D721Med (cell line): Measurements from ENCODE around the gene DMBT1.

Source experiments
- DNase-seq: peaks from one replicate; pipeline ENCODE4 v3.0.0; 2011; ENCODE audit warnings: low spot score; ENCODE audit not compliant: insufficient read length
- FAIRE-seq: peaks from 2 replicates; lab custom pipeline; 2011; peaks lifted over from hg19 to GRCh38; lab: Jason Lieb, UNC
- TF ChIP-seq, protein P1 (sequence below): IDR thresholded peaks from 2 replicates; pipeline ENCODE4 v1.5.1; 2012; ENCODE audit warnings: mild to moderate bottlenecking, control low read depth; ENCODE audit not compliant: insufficient read depth; ENCODE audit errors: missing control alignments

DMBT1 gene

DNA sequence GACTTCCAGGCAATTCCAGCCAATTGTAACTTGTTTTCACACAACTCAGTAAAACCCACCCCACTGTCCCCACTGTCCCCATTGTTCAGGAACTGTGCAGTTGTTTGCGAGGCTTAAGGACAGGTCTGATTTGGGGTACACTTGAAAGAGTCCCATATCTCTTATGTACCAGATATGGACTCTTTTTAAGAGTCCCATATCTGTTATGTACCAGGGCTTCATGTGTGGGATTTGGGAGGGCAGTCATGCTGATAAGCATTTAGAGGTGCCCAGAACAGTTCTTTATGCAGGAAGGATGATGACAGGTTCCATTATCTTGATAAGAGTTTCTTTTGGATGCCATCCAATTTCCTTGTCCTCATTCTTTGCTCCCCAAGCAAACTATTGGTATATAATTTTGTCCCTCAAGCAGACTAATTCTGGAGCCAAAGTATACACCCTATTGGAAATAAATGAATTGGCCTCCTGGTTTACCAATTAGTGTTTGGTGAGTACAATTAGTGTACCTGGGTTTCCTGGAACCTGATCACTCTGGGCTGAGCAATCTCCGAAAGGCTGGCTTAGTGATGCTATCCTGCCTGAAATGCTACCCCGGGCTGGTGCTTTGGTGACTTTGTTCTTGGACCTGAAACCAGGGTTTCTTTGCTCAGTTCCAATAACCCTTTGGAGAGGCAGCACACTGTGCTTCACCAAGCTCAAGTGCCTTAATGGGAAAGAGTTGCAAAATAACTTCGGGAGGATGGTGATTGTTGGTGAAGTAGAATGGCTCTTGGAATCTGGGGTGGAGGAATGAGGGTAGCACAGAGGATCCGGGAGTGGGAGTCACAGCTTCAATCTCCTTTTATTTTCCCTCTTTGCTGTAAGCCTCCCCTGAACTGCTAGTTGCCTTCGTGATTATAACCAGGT, 6.2 kb upstream of the DMBT1 start:
- TF ChIP-seq, protein P1, sequence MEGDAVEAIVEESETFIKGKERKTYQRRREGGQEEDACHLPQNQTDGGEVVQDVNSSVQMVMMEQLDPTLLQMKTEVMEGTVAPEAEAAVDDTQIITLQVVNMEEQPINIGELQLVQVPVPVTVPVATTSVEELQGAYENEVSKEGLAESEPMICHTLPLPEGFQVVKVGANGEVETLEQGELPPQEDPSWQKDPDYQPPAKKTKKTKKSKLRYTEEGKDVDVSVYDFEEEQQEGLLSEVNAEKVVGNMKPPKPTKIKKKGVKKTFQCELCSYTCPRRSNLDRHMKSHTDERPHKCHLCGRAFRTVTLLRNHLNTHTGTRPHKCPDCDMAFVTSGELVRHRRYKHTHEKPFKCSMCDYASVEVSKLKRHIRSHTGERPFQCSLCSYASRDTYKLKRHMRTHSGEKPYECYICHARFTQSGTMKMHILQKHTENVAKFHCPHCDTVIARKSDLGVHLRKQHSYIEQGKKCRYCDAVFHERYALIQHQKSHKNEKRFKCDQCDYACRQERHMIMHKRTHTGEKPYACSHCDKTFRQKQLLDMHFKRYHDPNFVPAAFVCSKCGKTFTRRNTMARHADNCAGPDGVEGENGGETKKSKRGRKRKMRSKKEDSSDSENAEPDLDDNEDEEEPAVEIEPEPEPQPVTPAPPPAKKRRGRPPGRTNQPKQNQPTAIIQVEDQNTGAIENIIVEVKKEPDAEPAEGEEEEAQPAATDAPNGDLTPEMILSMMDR, result no peak
- no peak for DNase-seq
- no peak for FAIRE-seq

- TF ChIP-seq, protein P1, result no peak
- no peak for FAIRE-seq
- DNase-seq, result no peak
Measured at GRCh38 chr10:122555442-122555841, 5.1 kb upstream of the DMBT1 start.

- DNase-seq (no peak), FAIRE-seq (no peak)
- TF ChIP-seq, protein P1, result no peak
Measured at GRCh38 chr10:122557516-122557915, 3.0 kb upstream of the DMBT1 start.

GRCh38 chr10:122558452-122558851, 2.1 kb upstream of the DMBT1 start:
- TF ChIP-seq, protein P1, result no peak
- FAIRE-seq (no peak), DNase-seq (no peak)

- no peak for FAIRE-seq
- TF ChIP-seq, protein P1, result no peak
- DNase-seq, result no peak
Measured at GRCh38 chr10:122559228-122559627, 1.3 kb upstream of the DMBT1 start.

- DNase-seq (no peak), FAIRE-seq (no peak)
- TF ChIP-seq, protein P1, result no peak
Measured at GRCh38 chr10:122561212-122561611, 658 bp downstream of the DMBT1 start.

DNA sequence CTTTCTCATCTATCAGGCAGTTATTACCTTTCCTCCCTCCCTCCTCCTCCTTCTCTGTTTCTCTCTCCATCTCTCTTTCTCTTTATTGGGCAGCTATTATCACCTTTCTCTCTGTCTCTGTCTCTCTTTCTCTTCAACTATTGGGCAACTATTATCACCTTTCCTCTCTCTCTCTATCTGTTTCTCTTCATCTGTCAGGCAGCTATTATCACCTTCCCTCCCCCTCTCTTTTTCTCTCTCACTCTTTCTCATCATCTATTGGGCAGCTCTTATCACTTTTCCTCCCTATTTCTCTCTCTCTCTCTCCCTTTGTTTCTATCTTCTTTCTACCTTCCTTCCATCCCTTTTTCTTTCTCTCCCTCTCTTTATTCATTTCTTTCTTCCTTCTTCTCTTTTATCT, 1.2 kb downstream of the DMBT1 start:
- TF ChIP-seq, protein P1, result no peak

More for the DNA sequence above, 1.2 kb downstream of the DMBT1 start:
- FAIRE-seq (no peak), DNase-seq (no peak)
